ENCODE measurements around the gene PHC2.

Gene PHC2

DNA sequence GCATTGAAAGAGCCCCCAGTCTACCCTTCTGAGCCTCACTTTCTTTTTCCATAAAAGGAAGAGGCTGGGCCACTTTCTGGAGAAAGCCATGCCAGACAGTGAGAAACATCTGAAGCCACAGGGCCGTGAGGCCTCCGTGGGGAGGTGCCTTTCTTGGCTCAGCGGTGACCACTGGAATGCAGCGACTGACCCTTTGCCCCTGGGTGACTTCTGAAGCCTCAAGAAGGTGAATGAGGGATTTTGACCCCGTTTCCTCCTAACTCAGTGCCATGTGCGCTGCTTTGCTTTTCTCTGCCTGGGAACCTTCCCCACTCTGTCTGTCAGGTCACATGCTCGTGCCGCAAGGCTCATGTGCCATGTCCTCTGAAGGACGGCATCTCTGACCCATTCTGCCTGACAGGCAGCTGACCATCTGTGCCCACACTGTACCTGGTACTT, 65.3 kb downstream of the PHC2 start:
- no peaks in the 10 kb centered on the region for H3K36me3 ChIP-seq (ENCODE audit: control insufficient read depth in 1 of 2, insufficient read depth in 2 of 2, low read length in 2 of 2)
- H3K4me1 ChIP-seq (ENCODE audit: control insufficient read depth in 1 of 2, insufficient read depth in 2 of 2, low read length in 2 of 2) = peaks cover 15 to 55% of the 10 kb centered on the region in 2 donors
- no peaks in the 10 kb centered on the region for H3K9me3 ChIP-seq (ENCODE audit: control insufficient read depth in 1 of 2, low read length in 2 of 2)
- H3K27me3 ChIP-seq (ENCODE audit: low read depth, low read length) = no peaks in the 10 kb centered on the region
- no peak overlapping the region for H3K4me3 ChIP-seq (ENCODE audit: low read depth in 1 of 2, low read length in 2 of 2)
- peak overlapping the region; percentile 58 for H3K27ac ChIP-seq (ENCODE audit: low read length)

DNA sequence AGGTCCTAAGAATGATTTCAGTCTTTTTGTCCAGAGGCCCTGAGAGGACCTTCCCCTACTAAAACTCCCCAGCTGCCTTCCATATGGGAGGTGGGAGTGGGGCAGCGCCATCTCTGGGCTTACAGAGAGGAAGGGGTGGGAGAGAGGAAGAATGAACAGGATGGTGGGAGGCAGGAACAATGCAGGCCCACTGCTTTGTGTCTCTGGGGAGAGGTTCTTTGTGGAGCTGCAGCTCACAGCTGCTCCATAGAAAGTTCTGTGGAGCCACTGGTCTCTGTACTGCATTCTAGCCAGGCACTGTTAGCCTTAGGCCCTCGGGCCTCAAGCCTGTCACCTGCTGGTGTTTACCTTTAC, 66.4 kb downstream of the PHC2 start:
- Histone ChIP-seq H3K4me3 (ENCODE audit: low read depth in 1 of 2, low read length in 2 of 2) (no peak overlapping the region), H3K9me3 (ENCODE audit: control insufficient read depth in 1 of 2, low read length in 2 of 2) (no peaks in the 10 kb centered on the region), H3K36me3 (ENCODE audit: control insufficient read depth in 1 of 2, insufficient read depth in 2 of 2, low read length in 2 of 2) (no peaks in the 10 kb centered on the region), H3K27ac (ENCODE audit: low read length) (peak overlapping the region; percentile 58), H3K4me1 (ENCODE audit: control insufficient read depth in 1 of 2, insufficient read depth in 2 of 2, low read length in 2 of 2) (peaks cover 15 to 55% of the 10 kb centered on the region in 2 donors), H3K27me3 (ENCODE audit: low read depth, low read length) (no peaks in the 10 kb centered on the region)

DNA sequence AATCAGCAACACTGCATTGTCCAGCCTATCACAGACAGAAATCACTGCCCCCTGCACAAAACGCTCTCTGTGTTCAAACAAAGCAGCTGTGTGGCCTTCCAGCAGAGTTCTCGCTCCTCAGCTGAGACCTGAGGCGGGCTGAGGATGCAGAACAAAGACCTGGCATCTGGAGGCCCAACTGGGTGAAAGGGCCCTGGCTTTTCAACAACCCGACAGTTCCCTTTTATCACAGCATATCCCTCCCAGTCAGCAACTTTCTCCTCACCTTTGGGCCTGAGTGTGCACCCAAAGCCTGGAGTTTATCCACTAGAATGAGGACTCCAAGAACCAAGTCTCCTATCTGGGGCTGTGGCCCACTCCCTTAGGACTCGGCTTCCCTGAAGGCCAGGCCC, 67.4 kb downstream of the PHC2 start:
- H3K4me1 ChIP-seq (ENCODE audit: control insufficient read depth in 1 of 2, insufficient read depth in 2 of 2, low read length in 2 of 2) = peaks cover 15 to 55% of the 10 kb centered on the region in 2 donors
- no peaks in the 10 kb centered on the region for H3K9me3 ChIP-seq (ENCODE audit: control insufficient read depth in 1 of 2, low read length in 2 of 2)
- peak overlapping the region; percentile 42 for H3K27ac ChIP-seq (ENCODE audit: low read length)

DNA sequence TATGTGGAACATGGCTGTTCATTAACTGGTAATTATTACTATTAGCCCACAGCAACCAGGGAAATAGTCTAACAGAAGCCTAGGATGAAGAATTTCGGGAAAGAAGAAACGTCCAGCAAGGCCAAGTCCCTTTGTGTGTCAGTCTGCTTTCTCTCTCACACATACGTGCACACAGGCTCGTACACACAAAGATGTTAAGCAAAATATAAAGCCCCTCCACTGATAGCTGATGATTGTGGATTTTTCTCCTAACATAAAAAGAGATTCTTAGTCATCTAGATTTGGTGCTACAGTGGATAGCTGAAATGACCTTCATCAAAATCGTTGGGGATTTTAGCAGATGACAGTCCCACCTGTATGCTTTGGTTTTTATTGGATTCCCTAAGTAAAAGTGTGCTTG, 67.9 kb downstream of the PHC2 start:
- Histone ChIP-seq H3K27ac (ENCODE audit: low read length) (peak overlapping the region; percentile 42), H3K4me1 (ENCODE audit: control insufficient read depth in 1 of 2, insufficient read depth in 2 of 2, low read length in 2 of 2) (peaks cover 15 to 53% of the 10 kb centered on the region in 2 donors), H3K36me3 (ENCODE audit: control insufficient read depth in 1 of 2, insufficient read depth in 2 of 2, low read length in 2 of 2) (no peaks in the 10 kb centered on the region), H3K27me3 (ENCODE audit: low read depth, low read length) (no peaks in the 10 kb centered on the region), H3K4me3 (ENCODE audit: low read depth in 1 of 2, low read length in 2 of 2) (no peak overlapping the region), H3K9me3 (ENCODE audit: control insufficient read depth in 1 of 2, low read length in 2 of 2) (no peaks in the 10 kb centered on the region)

More for the DNA sequence above, 67.4 kb downstream of the PHC2 start:
- H3K4me3 ChIP-seq (ENCODE audit: low read depth in 1 of 2, low read length in 2 of 2) = no peak overlapping the region
- H3K27me3 ChIP-seq (ENCODE audit: low read depth, low read length) = no peaks in the 10 kb centered on the region
- H3K36me3 ChIP-seq (ENCODE audit: control insufficient read depth in 1 of 2, insufficient read depth in 2 of 2, low read length in 2 of 2) = no peaks in the 10 kb centered on the region

- H3K4me1 ChIP-seq (ENCODE audit: control insufficient read depth in 1 of 2, insufficient read depth in 2 of 2, low read length in 2 of 2) = peaks cover 15 to 39% of the 10 kb centered on the region in 2 donors
- no peak overlapping the region for H3K27ac ChIP-seq (ENCODE audit: low read length)
- no peak overlapping the region for H3K4me3 ChIP-seq (ENCODE audit: low read depth in 1 of 2, low read length in 2 of 2)
- no peaks in the 10 kb centered on the region for H3K36me3 ChIP-seq (ENCODE audit: control insufficient read depth in 1 of 2, insufficient read depth in 2 of 2, low read length in 2 of 2)
- H3K9me3 ChIP-seq (ENCODE audit: control insufficient read depth in 1 of 2, low read length in 2 of 2) = no peaks in the 10 kb centered on the region
- no peaks in the 10 kb centered on the region for H3K27me3 ChIP-seq (ENCODE audit: low read depth, low read length)
These were observed 69.2 kb downstream of the PHC2 start for GRCh38 chr1:33361532-33362235.

DNA sequence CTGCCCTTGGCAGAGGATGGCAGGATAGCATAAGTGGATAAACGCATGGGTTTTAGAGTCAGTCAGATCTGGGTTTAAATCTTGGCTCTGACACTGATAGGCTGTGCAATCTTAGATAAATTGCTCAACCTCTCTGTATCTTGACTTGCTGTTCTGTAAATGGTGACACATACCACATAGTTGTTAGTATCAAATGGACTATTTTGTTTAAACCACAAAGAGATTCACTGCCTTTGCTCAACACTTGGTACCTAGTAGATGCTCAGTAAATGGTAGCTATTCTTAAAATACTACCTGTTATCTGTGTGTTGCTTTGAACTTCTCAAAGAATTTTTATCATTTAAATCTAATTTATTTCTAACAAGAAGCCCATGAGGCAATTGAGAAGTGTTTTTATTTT, 70.5 kb downstream of the PHC2 start:
- H3K4me3 ChIP-seq (ENCODE audit: low read depth in 1 of 2, low read length in 2 of 2) = no peak overlapping the region
- no peaks in the 10 kb centered on the region for H3K27me3 ChIP-seq (ENCODE audit: low read depth, low read length)
- no peaks in the 10 kb centered on the region for H3K36me3 ChIP-seq (ENCODE audit: control insufficient read depth in 1 of 2, insufficient read depth in 2 of 2, low read length in 2 of 2)
- no peaks in the 10 kb centered on the region for H3K9me3 ChIP-seq (ENCODE audit: control insufficient read depth in 1 of 2, low read length in 2 of 2)
- H3K4me1 ChIP-seq (ENCODE audit: control insufficient read depth in 1 of 2, insufficient read depth in 2 of 2, low read length in 2 of 2) = peaks cover 10 to 28% of the 10 kb centered on the region in 2 donors
- no peak overlapping the region for H3K27ac ChIP-seq (ENCODE audit: low read length)

DNA sequence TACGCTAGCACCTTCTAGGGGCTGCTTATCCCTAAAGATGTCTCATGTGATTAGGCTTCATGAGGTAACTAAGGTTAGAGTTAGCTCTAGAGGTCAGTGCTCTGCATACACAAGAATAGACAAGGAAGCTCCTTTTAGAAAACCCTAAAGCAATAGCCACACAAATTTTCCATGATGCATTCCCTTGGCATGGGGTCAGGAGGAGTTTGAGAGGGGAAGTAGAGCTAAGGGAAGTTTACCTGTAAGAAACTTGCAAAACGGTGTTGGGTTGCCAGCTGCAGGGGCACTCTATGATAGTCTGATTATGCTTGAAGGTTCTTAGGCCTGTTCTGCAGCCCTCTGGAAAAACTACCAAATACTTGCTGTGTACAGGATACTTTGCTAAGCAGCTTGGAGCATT, 71.0 kb downstream of the PHC2 start:
- Histone ChIP-seq H3K9me3 (ENCODE audit: control insufficient read depth in 1 of 2, low read length in 2 of 2) (no peaks in the 10 kb centered on the region), H3K27ac (ENCODE audit: low read length) (no peak overlapping the region), H3K4me3 (ENCODE audit: low read depth in 1 of 2, low read length in 2 of 2) (no peak overlapping the region), H3K36me3 (ENCODE audit: control insufficient read depth in 1 of 2, insufficient read depth in 2 of 2, low read length in 2 of 2) (peaks cover 0 to 1% of the 10 kb centered on the region in 2 donors), H3K27me3 (ENCODE audit: low read depth, low read length) (no peaks in the 10 kb centered on the region), H3K4me1 (ENCODE audit: control insufficient read depth in 1 of 2, insufficient read depth in 2 of 2, low read length in 2 of 2) (peaks cover 6 to 24% of the 10 kb centered on the region in 2 donors)

DNA sequence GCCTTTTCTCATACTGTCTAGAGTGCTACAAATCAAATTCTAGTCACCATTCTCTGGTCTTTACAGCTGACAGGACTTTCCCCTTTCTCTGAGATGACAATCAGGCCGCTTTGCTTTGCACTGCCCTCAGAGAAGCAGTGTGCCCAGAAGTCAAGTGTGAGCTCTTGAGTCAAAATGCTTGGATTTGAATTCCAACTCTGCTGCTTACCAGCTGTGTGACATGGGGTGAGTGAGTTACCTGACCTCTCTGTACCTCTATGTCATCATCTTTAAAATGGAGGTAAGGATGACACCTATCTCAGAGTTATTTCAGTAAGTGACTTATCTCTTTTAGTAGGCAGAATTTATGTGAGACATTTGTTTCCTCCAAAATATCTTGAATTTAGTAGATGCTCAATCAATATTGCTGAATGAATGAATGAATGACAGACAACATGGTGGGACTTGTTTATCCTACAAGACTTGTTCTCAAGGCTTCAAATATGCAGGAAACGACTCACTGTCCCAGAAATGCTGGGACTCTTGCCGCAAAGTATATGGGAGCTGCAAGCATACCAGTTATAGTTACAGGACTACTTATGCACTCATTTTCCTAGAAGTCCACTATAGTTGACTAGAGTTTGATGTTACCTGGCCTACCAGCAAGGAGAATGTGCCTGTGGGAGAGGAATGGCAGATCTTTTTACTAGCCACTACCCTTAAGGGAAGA, 71.9 kb downstream of the PHC2 start:
- Histone ChIP-seq H3K9me3 (ENCODE audit: control insufficient read depth in 1 of 2, low read length in 2 of 2) (no peaks in the 10 kb centered on the region), H3K4me1 (ENCODE audit: control insufficient read depth in 1 of 2, insufficient read depth in 2 of 2, low read length in 2 of 2) (peaks cover 0 to 14% of the 10 kb centered on the region in 2 donors), H3K36me3 (ENCODE audit: control insufficient read depth in 1 of 2, insufficient read depth in 2 of 2, low read length in 2 of 2) (peaks cover 0 to 9% of the 10 kb centered on the region in 2 donors), H3K4me3 (ENCODE audit: low read depth in 1 of 2, low read length in 2 of 2) (no peak overlapping the region), H3K27me3 (ENCODE audit: low read depth, low read length) (no peaks in the 10 kb centered on the region), H3K27ac (ENCODE audit: low read length) (no peak overlapping the region)

- Histone ChIP-seq H3K36me3 (ENCODE audit: control insufficient read depth in 1 of 2, insufficient read depth in 2 of 2, low read length in 2 of 2) (peaks cover 0 to 9% of the 10 kb centered on the region in 2 donors), H3K9me3 (ENCODE audit: control insufficient read depth in 1 of 2, low read length in 2 of 2) (no peaks in the 10 kb centered on the region), H3K27ac (ENCODE audit: low read length) (no peak overlapping the region), H3K27me3 (ENCODE audit: low read depth, low read length) (no peaks in the 10 kb centered on the region), H3K4me3 (ENCODE audit: low read depth in 1 of 2, low read length in 2 of 2) (no peak overlapping the region), H3K4me1 (ENCODE audit: control insufficient read depth in 1 of 2, insufficient read depth in 2 of 2, low read length in 2 of 2) (peaks cover 0 to 7% of the 10 kb centered on the region in 2 donors)
These were observed 72.6 kb downstream of the PHC2 start for GRCh38 chr1:33358114-33358794.

- Histone ChIP-seq H3K27ac (ENCODE audit: low read length) (no peak overlapping the region), H3K36me3 (ENCODE audit: control insufficient read depth in 1 of 2, insufficient read depth in 2 of 2, low read length in 2 of 2) (peaks cover 0 to 9% of the 10 kb centered on the region in 2 donors), H3K27me3 (ENCODE audit: low read depth, low read length) (no peaks in the 10 kb centered on the region), H3K9me3 (ENCODE audit: control insufficient read depth in 1 of 2, low read length in 2 of 2) (no peaks in the 10 kb centered on the region), H3K4me1 (ENCODE audit: control insufficient read depth in 1 of 2, insufficient read depth in 2 of 2, low read length in 2 of 2) (peaks cover 0 to 1% of the 10 kb centered on the region in 2 donors), H3K4me3 (ENCODE audit: low read depth in 1 of 2, low read length in 2 of 2) (no peak overlapping the region)
These were observed 73.8 kb downstream of the PHC2 start for GRCh38 chr1:33357099-33357498.

DNA sequence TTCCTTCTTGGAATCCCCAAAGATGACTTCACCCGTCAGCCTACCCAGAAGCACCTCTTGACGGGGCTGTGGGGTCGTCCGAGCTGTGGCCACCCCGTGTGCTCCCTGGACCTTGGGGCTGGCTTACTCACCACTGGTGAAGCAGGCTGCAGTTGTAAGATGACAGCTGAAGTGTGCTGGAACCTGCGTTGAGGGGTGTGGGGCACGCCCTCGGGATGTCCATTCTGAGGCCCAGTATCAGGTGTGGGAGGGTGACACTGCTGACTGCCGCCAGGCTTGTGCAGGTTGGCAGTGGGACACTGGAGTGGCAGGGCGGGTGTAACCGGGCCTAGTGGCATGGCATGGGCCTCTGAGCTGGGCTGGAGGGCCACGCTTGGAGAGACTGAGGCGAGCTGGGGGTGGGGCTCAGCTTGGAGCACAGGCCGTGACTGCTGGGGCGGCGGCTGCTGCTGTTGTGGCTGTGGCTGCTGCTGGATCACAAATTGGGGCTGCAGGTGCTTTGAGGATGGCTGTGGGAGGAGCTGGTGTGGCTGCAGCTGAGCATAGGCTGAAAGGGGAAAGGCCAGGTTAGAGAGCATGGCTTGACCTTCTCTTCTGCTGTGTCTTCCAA, 76.1 kb downstream of the PHC2 start:
- Histone ChIP-seq H3K9me3 (ENCODE audit: control insufficient read depth in 1 of 2, low read length in 2 of 2) (no peaks in the 10 kb centered on the region), H3K27ac (ENCODE audit: low read length) (no peak overlapping the region)

More for the DNA sequence above, 76.1 kb downstream of the PHC2 start:
- peaks cover 0 to 9% of the 10 kb centered on the region in 2 donors for H3K36me3 ChIP-seq (ENCODE audit: control insufficient read depth in 1 of 2, insufficient read depth in 2 of 2, low read length in 2 of 2)
- no peak overlapping the region for H3K4me3 ChIP-seq (ENCODE audit: low read depth in 1 of 2, low read length in 2 of 2)
- H3K27me3 ChIP-seq (ENCODE audit: low read depth, low read length) = no peaks in the 10 kb centered on the region
- peaks cover 0 to 7% of the 10 kb centered on the region in 2 donors for H3K4me1 ChIP-seq (ENCODE audit: control insufficient read depth in 1 of 2, insufficient read depth in 2 of 2, low read length in 2 of 2)
